Measurements from ENCODE around the gene TCF25.
"Not testable (repeated sequence)": the region's sequence is repeated elsewhere in the genome, so short reads cannot be mapped to it uniquely, and the experiment has no call there.

TCF25 gene

GRCh38 chr16:89844739-89845339 lies 28.6 kb upstream of the TCF25 start:
- DNase-seq = no peak

GRCh38 chr16:89845417-89845816 lies 28.0 kb upstream of the TCF25 start:
- peak in 1 of 2 donors; percentile 4 for DNase-seq

GRCh38 chr16:89847051-89847939 lies 26.1 kb upstream of the TCF25 start:
- no peak for DNase-seq

GRCh38 chr16:89847940-89848297 lies 25.5 kb upstream of the TCF25 start:
- DNase-seq = no peak

- no peak for DNase-seq
Measured at GRCh38 chr16:89848974-89849373, 24.4 kb upstream of the TCF25 start.

- no peak for DNase-seq
Measured at GRCh38 chr16:89853306-89853993, 19.9 kb upstream of the TCF25 start.

GRCh38 chr16:89855301-89855945 lies 18.0 kb upstream of the TCF25 start:
- DNase-seq = no peak

- DNase-seq = no peak
Measured at GRCh38 chr16:89855986-89856385, 17.4 kb upstream of the TCF25 start.

GRCh38 chr16:89858973-89859614 lies 14.3 kb upstream of the TCF25 start:
- no peak for DNase-seq

- no peak for DNase-seq
Measured at GRCh38 chr16:89859615-89860007, 13.8 kb upstream of the TCF25 start.

GRCh38 chr16:89860747-89861304 lies 12.6 kb upstream of the TCF25 start:
- peak; percentile 77 to 83 for DNase-seq

GRCh38 chr16:89861648-89862047 lies 11.7 kb upstream of the TCF25 start:
- no peak for DNase-seq

GRCh38 chr16:89862732-89863131 lies 10.7 kb upstream of the TCF25 start:
- DNase-seq = no peak

- DNase-seq = peak; percentile 49 to 70
Measured at GRCh38 chr16:89863741-89864526, 9.5 kb upstream of the TCF25 start.

GRCh38 chr16:89864527-89864820 lies 8.9 kb upstream of the TCF25 start:
- no peak for DNase-seq

- DNase-seq = no peak
Measured at GRCh38 chr16:89867918-89868317, 5.5 kb upstream of the TCF25 start.

GRCh38 chr16:89869911-89870310 lies 3.5 kb upstream of the TCF25 start:
- no peak for DNase-seq

GRCh38 chr16:89870440-89870839 lies 3.0 kb upstream of the TCF25 start:
- no peak for DNase-seq

GRCh38 chr16:89871895-89872294 lies 1.5 kb upstream of the TCF25 start:
- no peak for DNase-seq

- peak; percentile 96 to 98 for DNase-seq
Measured at GRCh38 chr16:89873972-89874689, 739 bp downstream of the TCF25 start.

GRCh38 chr16:89879123-89879522 lies 5.7 kb downstream of the TCF25 start:
- DNase-seq = not testable (repeated sequence)

Measured in CD4-positive, alpha-beta T cell treated with Interferon alpha-2 for 1 hour (primary cell).